HEK293 (cell line): Measurements from ENCODE around the gene ATP6V0E2.

Experiments
- CTCF ChIA-PET: fragments of 350-600 bp; formaldehyde crosslinking; extraction: SDS; loops from one replicate; lab custom pipeline; 2021; ENCODE audit warnings: antibody characterized with exemption; lab: Yijun Ruan, JAX
- POLR2A ChIA-PET: fragments of 300-600 bp; formaldehyde crosslinking; extraction: SDS; loops from one replicate; lab custom pipeline; 2020; ENCODE audit warnings: antibody characterized with exemption, inconsistent platforms; lab: Yijun Ruan, JAX
- H3K27ac ChIP-seq: fragments of 200-500 bp; sonication (Bioruptor generic); 2 replicates; pipeline ENCODE4 v1.5.1; 2014; ENCODE audit warnings: low read depth, low read length, control low read depth, inconsistent platforms; ENCODE audit errors: extremely low read depth
- H3K36me3 ChIP-seq, 2 experiments: fragments of 200-500 bp in 1 of 2; sonication (Bioruptor generic) in 1 of 2; 1 replicate in 1 of 2; 2 replicates in 1 of 2; pipeline ENCODE4 v1.5.1; 2014 to 2017; ENCODE audit warnings: inconsistent platforms in 2 of 2, low read length in 2 of 2; ENCODE audit not compliant: control insufficient read depth in 2 of 2, insufficient read depth in 1 of 2
- H3K4me1 ChIP-seq: fragments of 200-500 bp; sonication (Bioruptor generic); 2 replicates; pipeline ENCODE4 v1.5.1; 2014; ENCODE audit warnings: mild to moderate bottlenecking, low read length, inconsistent platforms; ENCODE audit not compliant: control insufficient read depth, insufficient read depth
- H3K4me3 ChIP-seq: 2 replicates; pipeline ENCODE4 v1.5.1; 2011; ENCODE audit warnings: low read depth, mild to moderate bottlenecking, control low read depth, low read length, moderate library complexity
- H3K9me3 ChIP-seq: fragments of 200-500 bp; sonication (Bioruptor generic); 2 replicates; pipeline ENCODE4 v1.5.1; 2014; ENCODE audit warnings: low read depth, low read length, inconsistent platforms; ENCODE audit not compliant: control insufficient read depth, insufficient read depth
- ATF2 ChIP-seq: fragments of 450-650 bp; formaldehyde crosslinking; IDR thresholded peaks from 2 replicates; pipeline ENCODE4 v1.5.1; 2016; ENCODE audit warnings: missing biosample characterization, missing genetic modification characterization, low read depth
- ELK4 ChIP-seq: IDR thresholded peaks from 2 replicates; pipeline ENCODE4 v1.6.1; 2011; ENCODE audit warnings: mild to moderate bottlenecking, low read depth, low read length, borderline replicate concordance
- GLIS2 ChIP-seq: fragments of 450-650 bp; formaldehyde crosslinking; IDR thresholded peaks from 2 replicates; pipeline ENCODE4 v1.5.1; 2016; ENCODE audit warnings: missing biosample characterization, missing genetic modification characterization
- HOXD13 ChIP-seq: sonication (generic); formaldehyde crosslinking; IDR thresholded peaks from 2 replicates; pipeline ENCODE4 v1.8.0; 2022; ENCODE audit warnings: missing genetic modification reagents, borderline replicate concordance
- KLF9 ChIP-seq: fragments of 450-650 bp; formaldehyde crosslinking; IDR thresholded peaks from 2 replicates; pipeline ENCODE4 v1.5.1; 2016; ENCODE audit warnings: missing biosample characterization, missing genetic modification characterization, low read depth
- MZF1 ChIP-seq: fragments of 450-650 bp; formaldehyde crosslinking; IDR thresholded peaks from 2 replicates; pipeline ENCODE4 v1.5.1; 2017; ENCODE audit warnings: missing biosample characterization, missing genetic modification characterization, borderline replicate concordance
- REPIN1 ChIP-seq: fragments of 450-650 bp; formaldehyde crosslinking; IDR thresholded peaks from 2 replicates; pipeline ENCODE4 v1.5.1; 2017; ENCODE audit warnings: missing biosample characterization, missing genetic modification characterization, low read depth
- ZEB2 ChIP-seq: fragments of 450-650 bp; formaldehyde crosslinking; IDR thresholded peaks from 2 replicates; pipeline ENCODE4 v1.5.1; 2016; ENCODE audit warnings: missing biosample characterization, missing genetic modification characterization
- ZNF155 ChIP-seq: fragments of 450-650 bp; formaldehyde crosslinking; IDR thresholded peaks from 2 replicates; pipeline ENCODE4 v1.5.1; 2016; ENCODE audit warnings: missing biosample characterization, missing genetic modification characterization
- ZNF157 ChIP-seq: fragments of 450-650 bp; formaldehyde crosslinking; IDR thresholded peaks from 2 replicates; pipeline ENCODE4 v1.5.1; 2016; ENCODE audit warnings: missing biosample characterization, missing genetic modification characterization
- ZNF23 ChIP-seq: fragments of 450-650 bp; formaldehyde crosslinking; IDR thresholded peaks from 2 replicates; pipeline ENCODE4 v1.5.1; 2016; ENCODE audit warnings: missing biosample characterization, missing genetic modification characterization, borderline replicate concordance
- ZNF354C ChIP-seq: fragments of 450-650 bp; formaldehyde crosslinking; IDR thresholded peaks from 2 replicates; pipeline ENCODE4 v1.5.1; 2016; ENCODE audit warnings: missing biosample characterization, missing genetic modification characterization, low read depth, borderline replicate concordance
- ZNF416 ChIP-seq: fragments of 450-650 bp; formaldehyde crosslinking; IDR thresholded peaks from 2 replicates; pipeline ENCODE4 v1.5.1; 2016; ENCODE audit warnings: missing biosample characterization, missing genetic modification characterization
- ZNF449 ChIP-seq: fragments of 450-650 bp; formaldehyde crosslinking; IDR thresholded peaks from 2 replicates; pipeline ENCODE4 v1.5.1; 2017; ENCODE audit warnings: missing biosample characterization, mild to moderate bottlenecking, missing genetic modification characterization, moderate library complexity
- ZNF555 ChIP-seq: fragments of 450-650 bp; formaldehyde crosslinking; conservative IDR thresholded peaks from 2 replicates; pipeline ENCODE4 v1.5.1; 2017; ENCODE audit warnings: missing biosample characterization, mild to moderate bottlenecking, missing genetic modification characterization, inconsistent platforms
- ZNF585B ChIP-seq: fragments of 450-650 bp; formaldehyde crosslinking; IDR thresholded peaks from 2 replicates; pipeline ENCODE4 v1.5.1; 2016; ENCODE audit warnings: missing biosample characterization, missing genetic modification characterization
- ZNF654 ChIP-seq: fragments of 450-650 bp; formaldehyde crosslinking; IDR thresholded peaks from 2 replicates; pipeline ENCODE4 v1.5.1; 2016; ENCODE audit warnings: low read depth, missing biosample characterization, missing genetic modification characterization
- ZNF658 ChIP-seq: fragments of 450-650 bp; formaldehyde crosslinking; IDR thresholded peaks from 2 replicates; pipeline ENCODE4; 2016; ENCODE audit warnings: missing biosample characterization, missing genetic modification characterization
- TF ChIP-seq, protein P1 (sequence below): fragments of 450-650 bp; formaldehyde crosslinking; IDR thresholded peaks from 2 replicates; pipeline ENCODE4 v1.5.1; 2017; ENCODE audit warnings: missing biosample characterization, missing genetic modification characterization
- TF ChIP-seq, protein P2 (sequence below): fragments of 450-650 bp; formaldehyde crosslinking; IDR thresholded peaks from 2 replicates; pipeline ENCODE4 v1.5.1; 2016; ENCODE audit warnings: missing biosample characterization, missing genetic modification characterization

ATP6V0E2 gene

DNA sequence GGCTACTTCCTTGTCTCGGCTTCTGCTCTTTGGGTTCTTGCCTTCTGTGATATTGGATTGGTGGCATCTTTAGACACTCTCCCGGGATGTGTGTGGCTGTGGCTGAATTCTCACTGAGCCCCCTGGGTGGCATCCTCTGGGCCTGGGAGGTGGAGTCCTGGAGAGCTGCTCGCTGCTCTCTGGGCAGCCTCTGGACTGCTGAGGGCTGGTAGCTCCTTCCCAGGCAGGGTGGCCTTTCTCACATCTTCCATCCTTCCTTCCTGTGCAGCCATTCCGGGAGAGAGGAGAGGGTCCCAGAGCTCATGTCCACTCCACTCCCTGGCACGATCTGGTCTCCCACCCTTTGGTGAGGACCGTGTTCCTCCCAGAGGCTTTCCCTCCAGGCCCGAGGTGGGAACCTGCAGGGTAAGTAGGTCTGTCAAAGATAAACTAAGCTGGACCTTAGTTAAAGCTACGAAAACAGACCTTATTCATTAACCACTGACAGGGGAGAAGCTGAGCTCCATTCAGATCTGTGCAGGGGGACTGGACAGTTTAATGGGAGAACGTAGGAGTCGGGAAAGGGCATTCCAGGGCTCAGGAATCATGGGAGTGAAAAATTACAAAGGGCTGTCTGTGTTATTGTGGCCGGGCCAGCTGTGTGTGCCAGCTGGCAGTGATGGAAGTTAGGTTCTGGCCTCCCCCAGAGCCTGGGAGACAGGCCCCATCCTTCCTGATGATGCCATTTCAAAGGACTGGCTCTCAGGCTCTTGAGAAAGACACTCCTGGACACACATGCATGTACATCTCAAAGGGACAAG is 8.7 kb downstream of the ATP6V0E2 start:
- TF ChIP-seq HOXD13 (CRISPR knock-in tag) (no peak), ZNF416 (no peak), ZNF555 (tag by site-specific recombination) (no peak), ZNF585B (tag by site-specific recombination) (no peak), ZNF155 (tag by site-specific recombination) (no peak), ZEB2 (tag by site-specific recombination) (no peak), ZNF23 (no peak), ZNF654 (tag by site-specific recombination) (no peak), MZF1 (tag by site-specific recombination) (no peak), ZNF658 (tag by site-specific recombination) (no peak), ZNF449 (tag by site-specific recombination) (no peak), GLIS2 (tag by site-specific recombination) (no peak), ELK4 (no peak), REPIN1 (tag by site-specific recombination) (no peak), ZNF354C (tag by site-specific recombination) (no peak), ATF2 (tag by site-specific recombination) (no peak), KLF9 (tag by site-specific recombination) (no peak), ZNF157 (tag by site-specific recombination) (no peak)
- TF ChIP-seq, protein P1, sequence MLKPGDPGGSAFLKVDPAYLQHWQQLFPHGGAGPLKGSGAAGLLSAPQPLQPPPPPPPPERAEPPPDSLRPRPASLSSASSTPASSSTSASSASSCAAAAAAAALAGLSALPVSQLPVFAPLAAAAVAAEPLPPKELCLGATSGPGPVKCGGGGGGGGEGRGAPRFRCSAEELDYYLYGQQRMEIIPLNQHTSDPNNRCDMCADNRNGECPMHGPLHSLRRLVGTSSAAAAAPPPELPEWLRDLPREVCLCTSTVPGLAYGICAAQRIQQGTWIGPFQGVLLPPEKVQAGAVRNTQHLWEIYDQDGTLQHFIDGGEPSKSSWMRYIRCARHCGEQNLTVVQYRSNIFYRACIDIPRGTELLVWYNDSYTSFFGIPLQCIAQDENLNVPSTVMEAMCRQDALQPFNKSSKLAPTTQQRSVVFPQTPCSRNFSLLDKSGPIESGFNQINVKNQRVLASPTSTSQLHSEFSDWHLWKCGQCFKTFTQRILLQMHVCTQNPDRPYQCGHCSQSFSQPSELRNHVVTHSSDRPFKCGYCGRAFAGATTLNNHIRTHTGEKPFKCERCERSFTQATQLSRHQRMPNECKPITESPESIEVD (tag by site-specific recombination) = no peak
- TF ChIP-seq, protein P2, sequence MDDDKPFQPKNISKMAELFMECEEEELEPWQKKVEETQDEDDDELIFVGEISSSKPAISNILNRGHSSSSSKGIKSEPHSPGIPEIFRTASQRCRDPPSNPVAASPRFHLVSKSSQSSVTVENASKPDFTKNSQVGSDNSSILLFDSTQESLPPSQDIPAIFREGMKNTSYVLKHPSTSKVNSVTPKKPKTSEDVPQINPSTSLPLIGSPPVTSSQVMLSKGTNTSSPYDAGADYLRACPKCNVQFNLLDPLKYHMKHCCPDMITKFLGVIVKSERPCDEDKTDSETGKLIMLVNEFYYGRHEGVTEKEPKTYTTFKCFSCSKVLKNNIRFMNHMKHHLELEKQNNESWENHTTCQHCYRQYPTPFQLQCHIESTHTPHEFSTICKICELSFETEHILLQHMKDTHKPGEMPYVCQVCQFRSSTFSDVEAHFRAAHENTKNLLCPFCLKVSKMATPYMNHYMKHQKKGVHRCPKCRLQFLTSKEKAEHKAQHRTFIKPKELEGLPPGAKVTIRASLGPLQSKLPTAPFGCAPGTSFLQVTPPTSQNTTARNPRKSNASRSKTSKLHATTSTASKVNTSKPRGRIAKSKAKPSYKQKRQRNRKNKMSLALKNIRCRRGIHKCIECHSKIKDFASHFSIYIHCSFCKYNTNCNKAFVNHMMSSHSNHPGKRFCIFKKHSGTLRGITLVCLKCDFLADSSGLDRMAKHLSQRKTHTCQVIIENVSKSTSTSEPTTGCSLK (tag by site-specific recombination) = no peak
- H3K27ac ChIP-seq = no peak overlapping the region
- no peak overlapping the region for H3K4me3 ChIP-seq
- POLR2A ChIA-PET = no interaction called here
- no peaks in the 10 kb centered on the region for H3K4me1 ChIP-seq
- CTCF ChIA-PET = interaction anchor here (0.6 to 2.8 kb wide), 4 partner anchors 7 to 514 kb away, joined by 4 to 14 read pairs (median 4); no protein-coding TSS in a partner anchor
- peaks cover 0 to 33% of the 10 kb centered on the region in 2 experiments; a peak in 1 of 3 replicates for H3K36me3 ChIP-seq
- no peaks in the 10 kb centered on the region for H3K9me3 ChIP-seq
